GM20431 (cell line): ENCODE data around the gene KCNMB3.
"Not testable (repeated sequence)": the region's sequence is repeated elsewhere in the genome, so short reads cannot be mapped to it uniquely, and the experiment has no call there.

ENCODE experiments used
- in situ Hi-C: fragments of 300-500 bp; cut with MseI, MboI; formaldehyde crosslinking; loops from one replicate; pipeline ENCODE4 v1.15.0; 2020; ENCODE audit warnings: low sequenced_read_pairs; ENCODE audit not compliant: unreplicated experiment

KCNMB3 gene, protein sequence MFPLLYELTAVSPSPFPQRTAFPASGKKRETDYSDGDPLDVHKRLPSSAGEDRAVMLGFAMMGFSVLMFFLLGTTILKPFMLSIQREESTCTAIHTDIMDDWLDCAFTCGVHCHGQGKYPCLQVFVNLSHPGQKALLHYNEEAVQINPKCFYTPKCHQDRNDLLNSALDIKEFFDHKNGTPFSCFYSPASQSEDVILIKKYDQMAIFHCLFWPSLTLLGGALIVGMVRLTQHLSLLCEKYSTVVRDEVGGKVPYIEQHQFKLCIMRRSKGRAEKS

DNA sequence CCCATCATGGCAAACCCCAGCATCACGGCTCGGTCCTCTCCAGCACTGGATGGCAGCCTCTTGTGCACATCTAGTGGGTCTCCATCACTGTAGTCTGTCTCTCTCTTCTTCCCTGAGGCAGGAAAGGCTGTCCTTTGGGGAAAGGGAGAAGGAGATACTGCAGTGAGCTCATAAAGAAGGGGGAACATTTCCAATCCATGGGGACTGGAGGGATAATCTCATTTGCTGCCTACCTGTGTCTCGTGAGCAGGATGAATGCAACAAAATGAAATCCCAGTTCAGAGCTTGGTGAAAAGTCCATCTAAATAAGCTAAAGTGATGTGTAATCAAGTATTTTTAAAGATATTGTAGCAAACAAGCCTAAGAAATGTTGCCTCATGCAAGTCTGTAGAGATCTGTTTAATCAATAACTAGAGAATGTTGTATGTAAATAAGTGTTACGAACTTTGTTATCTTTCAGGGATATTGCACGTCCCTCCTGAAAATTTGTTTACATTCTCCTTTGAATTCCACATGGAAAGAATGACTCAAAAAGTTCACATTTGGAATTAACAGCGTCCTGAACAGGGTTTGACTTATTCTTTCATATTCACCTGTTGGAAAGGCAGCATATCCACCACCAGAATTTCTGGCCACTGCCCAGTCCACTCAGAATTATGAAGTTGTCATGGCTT lies at the start of gene KCNMB3:
KCNMB3 (minus strand) TSS at position 312 of the 674 bp plus-strand sequence; CDS start at position 188, 124 bp downstream.
- in situ Hi-C loops, result no loop called here

DNA sequence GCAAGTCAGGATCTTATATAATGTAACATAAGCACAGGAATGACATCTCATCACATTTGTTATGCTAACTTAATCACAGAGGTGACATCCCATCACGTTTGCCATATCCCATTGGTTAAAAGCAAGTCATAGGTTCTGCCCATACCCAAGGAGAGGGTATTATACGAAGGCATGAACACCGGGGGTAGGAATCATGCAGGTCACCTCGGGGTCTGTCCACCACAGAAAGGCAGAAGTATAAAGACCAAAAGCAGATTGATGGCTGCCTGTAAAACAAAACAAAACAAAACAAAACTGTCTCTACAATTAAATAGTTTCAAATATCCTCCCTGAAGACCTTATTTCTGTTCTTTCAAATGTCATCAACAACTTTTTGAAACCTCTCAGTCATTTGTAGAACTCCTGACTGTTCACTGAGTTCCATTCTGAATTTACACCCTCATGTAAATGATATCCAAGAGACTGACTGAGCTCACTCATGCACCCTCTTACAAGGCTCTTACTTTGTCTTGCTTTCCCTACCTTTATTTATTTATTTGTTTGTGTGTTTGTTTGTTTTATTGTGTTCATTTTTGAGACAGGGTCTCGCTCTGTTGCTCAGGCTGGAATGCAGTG lies 49.2 kb upstream of the KCNMB3 start:
- in situ Hi-C loops, result loop anchor here (25.0 kb wide), 1 partner anchor 163 kb away; the partner anchor contains the start of gene PIK3CA

DNA sequence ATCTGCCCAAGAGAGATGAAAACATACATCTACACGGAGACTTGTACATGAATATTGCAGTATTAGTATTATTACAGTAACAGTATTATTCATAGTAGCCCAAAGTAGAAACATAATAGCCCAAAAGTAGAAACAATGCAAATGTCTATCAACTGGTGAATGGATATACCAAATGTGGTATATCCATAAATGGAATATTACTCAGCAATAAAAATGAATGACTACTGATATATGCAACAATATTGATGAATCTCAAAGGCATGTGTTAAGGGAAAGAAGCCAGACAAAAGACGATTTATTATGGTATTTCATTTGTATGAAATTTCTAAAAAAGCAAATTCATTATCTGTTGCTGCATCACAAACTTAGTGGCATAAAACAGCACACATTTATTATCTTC lies 48.4 kb upstream of the KCNMB3 start:
- in situ Hi-C loops, result no loop called here

DNA sequence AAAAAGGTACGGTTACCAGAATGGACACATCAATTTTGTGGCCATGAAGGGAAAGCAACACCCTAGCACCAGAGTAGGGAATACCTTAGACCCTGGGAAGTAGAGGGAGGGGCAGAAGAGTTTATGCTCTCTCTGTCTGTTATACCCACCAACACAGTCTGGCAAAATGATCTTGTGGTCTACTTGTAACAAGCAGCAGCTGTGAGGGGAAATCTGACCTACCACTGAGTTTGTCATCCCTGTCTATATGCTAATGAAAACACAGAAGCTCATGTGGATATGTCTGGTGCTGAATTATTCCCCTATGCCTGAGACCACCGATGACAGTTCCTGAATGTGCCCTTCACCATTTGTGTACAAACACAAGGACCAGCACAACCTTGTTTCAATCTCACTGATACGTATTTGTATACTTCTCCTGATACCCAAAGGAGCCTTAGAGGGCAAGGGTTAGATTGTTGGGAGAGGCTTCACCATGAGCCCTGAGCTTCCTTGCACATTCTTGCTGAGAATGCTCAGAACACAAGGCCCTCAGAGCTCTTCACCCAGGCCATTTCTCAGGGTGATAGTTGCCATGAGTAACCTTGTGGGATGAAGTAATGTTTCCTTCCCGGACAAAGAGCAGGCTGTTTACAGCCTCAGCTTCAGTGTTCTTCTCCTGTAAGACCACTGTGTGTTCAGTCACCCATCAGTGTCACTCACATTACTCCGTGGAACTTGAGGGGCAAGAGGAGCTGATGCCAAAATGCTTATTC lies 47.2 kb upstream of the KCNMB3 start:
- in situ Hi-C loops, result no loop called here

DNA sequence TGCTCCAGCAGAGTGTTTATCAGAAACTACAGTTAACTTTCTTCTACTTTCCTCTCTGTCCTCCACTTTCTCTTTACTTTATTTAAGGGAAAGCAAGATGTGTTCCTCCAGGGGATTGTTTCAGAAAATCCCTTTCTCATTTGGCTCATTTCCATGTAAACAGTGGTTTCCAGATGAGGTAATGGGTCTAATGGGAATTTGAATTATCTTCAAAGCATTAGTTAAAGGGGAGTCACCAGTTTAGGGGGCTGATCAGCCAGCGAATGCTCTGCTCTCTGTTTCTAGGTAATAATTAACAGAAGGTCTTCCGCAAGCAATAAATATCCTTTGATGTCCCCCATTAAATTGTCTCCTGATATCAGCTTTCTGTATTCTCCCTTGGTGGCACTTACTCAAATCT lies 41.5 kb upstream of the KCNMB3 start:
- in situ Hi-C loops, result no loop called here

GRCh38 chr3:179289295-179289694 lies 38.4 kb upstream of the KCNMB3 start:
- in situ Hi-C loops, result no loop called here

- in situ Hi-C loops, result no loop called here
These were observed 37.9 kb upstream of the KCNMB3 start for GRCh38 chr3:179288845-179289244.

DNA sequence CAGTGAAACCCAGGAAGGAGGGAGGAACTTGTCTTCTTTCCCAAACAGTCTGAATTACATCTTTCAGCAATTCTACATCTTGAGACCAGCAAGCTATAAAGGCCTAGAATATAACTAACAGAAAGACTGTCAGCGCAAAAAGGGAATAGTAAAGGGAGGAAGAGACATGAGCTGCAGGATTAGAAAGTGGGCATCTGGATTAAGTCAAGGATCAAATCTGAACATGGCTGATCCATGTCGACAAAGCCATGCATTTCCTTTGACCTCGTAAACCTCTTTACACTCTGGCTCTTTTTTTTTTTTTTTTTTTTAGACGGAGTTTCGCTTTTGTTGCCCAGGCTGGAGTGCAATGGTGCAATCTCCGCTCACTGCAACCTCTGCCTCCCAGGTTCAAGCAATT lies 35.4 kb upstream of the KCNMB3 start:
- in situ Hi-C loops, result no loop called here

DNA sequence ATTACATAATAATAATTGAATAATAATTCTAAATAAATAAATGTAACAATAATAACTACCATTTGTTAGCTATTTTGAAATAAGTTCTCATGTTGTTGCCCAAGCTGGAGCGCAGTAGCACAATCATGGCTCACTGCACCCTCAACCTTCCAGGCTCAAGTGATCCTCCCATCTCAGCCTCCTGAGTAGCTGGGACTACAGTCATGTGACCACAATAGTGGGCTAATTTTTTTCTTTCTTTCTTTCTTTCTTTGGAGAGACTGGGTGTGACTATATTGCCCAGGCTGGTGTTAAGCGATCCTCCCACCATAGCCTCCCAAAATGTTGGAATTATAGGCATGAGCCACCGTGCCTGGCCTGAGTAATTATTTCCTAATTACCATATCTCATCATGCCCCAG lies 30.9 kb upstream of the KCNMB3 start:
- in situ Hi-C loops, result no loop called here

DNA sequence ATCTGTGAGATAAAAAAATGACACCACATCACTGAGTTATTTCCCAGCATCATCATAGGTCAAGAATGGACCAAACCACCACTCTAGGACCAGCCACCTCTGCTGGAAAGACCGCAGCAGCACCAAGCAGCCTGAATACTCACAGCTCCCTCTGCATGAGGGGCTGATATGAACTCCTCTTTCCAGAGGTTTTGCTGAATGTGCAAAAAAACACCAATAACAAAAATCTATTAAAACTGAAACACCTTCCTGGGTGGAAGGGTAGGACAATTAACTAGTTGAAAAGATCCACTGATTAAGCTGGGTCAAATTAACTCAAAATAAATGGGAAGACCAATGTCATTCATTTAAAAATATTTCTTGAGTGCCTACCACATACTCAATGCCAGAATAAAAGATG lies 28.9 kb upstream of the KCNMB3 start:
- in situ Hi-C loops, result no loop called here

GRCh38 chr3:179278932-179279693 lies 28.2 kb upstream of the KCNMB3 start:
- in situ Hi-C loops, result no loop called here

DNA sequence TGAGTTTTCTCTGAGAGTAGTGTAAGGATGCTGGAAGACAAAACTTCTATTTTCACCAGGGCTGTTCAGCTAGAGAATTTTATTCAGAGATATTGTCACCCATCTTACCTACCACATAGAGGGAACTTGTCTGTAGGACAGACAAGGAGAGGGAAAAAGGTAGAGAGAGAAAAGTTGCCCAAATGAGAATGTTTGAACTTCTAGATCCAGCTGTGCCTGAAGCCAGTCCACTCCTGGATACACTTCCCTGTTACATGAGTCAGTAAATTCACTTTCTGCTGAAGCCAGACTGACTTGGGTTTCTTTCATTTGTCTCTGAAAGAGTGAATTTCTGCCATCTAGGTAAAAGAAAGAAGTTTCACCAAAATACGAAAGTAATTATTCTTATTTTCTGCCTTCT lies 27.2 kb upstream of the KCNMB3 start:
- in situ Hi-C loops, result no loop called here

- in situ Hi-C loops, result no loop called here
These were observed 25.8 kb upstream of the KCNMB3 start for GRCh38 chr3:179276743-179277142.

GRCh38 chr3:179276001-179276400 lies 25.1 kb upstream of the KCNMB3 start:
- in situ Hi-C loops, result no loop called here

DNA sequence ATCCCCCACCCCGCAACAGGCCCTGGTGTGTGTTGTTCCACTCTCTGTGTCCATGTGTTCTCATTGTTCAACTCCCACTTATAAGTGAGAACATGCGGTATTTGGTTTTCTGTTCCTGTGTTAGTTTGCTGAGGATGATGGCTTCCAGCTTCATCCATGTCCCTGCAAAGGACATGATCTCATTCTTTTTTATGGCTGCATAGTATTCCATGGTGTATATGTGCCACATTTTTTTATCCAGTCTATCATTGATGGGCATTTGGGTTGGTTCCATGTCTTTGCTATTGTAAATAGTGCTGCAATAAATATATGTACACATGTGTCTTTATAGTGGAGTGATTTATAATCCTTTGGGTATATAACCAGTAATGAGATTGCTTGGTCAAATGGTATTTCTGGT lies 23.5 kb upstream of the KCNMB3 start:
- in situ Hi-C loops, result not testable (repeated sequence)

DNA sequence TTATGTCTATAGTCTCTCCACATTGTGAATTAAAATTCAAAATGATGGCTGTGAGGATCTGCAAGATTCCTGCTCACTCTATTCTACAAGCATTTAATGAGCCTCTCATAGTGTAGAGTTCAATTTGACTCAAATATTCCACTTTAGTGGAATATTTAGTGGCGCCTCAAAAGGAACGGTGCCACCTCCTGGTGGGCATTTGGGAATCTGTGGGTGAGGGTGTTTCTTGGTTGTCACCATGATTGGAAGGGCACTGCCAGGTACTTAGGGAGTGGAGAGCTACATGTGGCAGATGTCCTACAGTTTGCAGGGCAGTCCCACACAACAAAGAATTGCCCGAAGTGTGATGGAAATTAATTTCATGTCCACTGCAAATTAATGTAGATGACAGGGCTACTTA lies 21.5 kb upstream of the KCNMB3 start:
- in situ Hi-C loops, result no loop called here

DNA sequence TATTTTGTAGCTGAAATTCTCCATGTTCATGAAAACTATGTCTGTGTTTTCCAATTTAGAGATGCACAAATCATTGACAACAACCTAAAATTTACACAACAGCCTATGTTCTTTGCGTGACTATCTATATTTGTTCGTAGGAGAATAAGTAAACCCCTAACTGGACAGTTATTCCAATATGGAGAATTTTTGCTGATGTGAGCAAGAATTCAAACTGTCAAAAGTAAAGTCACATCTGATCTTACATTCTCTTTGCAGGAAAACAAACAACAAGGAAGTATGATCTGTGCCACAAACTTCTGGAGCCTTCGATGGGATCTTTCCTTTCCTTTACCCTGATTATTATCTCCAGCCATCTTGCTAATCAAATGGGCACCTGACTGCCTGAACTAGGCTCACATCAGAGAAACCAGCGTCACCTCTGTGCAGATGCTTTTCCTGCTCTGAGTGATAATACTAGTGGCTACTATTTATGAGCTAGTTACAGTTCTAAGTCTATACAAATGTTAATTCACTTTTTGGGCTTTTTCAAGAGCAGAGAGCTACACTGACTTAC lies 18.3 kb upstream of the KCNMB3 start:
- in situ Hi-C loops, result no loop called here

DNA sequence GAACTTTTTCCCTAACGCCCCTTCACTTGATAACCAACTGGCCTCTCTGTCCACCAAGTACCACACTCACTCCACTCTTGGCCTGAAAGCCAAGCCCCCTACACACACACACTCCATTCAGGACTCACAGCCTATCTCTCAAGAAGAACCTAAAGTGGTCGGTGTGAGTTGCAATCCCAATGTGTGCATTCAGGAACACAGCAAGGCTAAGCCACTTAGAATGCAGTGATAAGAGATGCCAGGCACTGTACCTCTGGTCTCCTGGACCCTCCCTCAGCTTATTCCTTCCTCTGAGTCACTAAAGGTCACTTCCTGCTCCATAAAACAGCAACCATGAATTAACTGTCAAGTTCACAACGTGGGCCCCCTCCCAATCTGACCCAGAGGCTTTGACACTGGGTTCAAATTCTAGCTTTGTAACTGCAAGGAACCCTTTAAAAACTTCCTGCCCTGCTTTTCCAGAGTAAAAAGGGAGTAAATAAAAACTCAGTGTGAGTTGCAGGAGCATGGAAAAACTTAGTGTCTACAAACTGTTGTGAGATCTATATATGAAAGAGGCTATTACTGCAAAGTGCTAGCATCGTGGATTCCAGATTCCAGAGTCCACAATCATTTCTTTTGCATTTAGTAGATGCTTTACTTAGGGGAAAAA lies 17.6 kb upstream of the KCNMB3 start:
- in situ Hi-C loops, result no loop called here

DNA sequence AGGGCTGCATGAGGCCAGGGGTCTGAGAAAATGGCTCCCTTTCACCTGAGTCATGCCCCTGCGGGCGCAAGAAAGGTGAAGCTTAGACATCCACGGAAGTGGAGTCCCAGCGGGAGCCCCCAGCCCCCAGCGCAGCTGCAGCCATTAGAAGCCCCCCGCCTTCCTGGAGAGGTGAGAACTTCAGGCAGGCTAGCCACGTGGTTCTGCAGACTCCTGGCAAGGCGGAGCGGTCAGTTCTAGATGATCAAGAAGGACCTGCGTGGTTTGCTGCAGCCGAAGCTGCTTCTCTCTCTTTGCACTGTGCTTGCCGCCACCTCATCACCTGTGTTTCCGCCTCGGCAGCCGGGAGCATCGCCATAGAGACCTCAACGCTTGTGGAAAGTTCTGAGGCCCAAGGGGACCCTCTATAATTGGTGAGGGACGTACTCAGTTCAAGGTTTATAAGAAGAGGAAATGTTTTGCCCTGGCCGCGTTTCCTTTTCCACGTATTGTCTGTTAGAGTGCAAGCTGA lies 15.8 kb upstream of the KCNMB3 start:
- in situ Hi-C loops, result no loop called here
